B cell (primary cell): ENCODE data around the gene DAPK3. TPM values are rescaled to one million over a fixed set of nuclear protein-coding genes. Genes with fewer than 3 reads are reported as not detected.

Source experiments
- ATAC-seq: fragments of 200-7000 bp; cut with Tn5 transposase; one replicate; pipeline ENCODE4 v1.10.0; 2021; ENCODE audit warnings: low read depth, mild to moderate bottlenecking, moderate number of reproducible peaks, moderate library complexity
- CTCF ChIA-PET: fragments of 350-600 bp; sonication (Branson Sonifier 250); formaldehyde crosslinking; loops from one replicate; lab custom pipeline; 2021; ENCODE audit warnings: antibody characterized with exemption, inconsistent platforms; lab: Charles Lee
- POLR2A ChIA-PET: fragments of 350-600 bp; sonication (Branson Sonifier 250); formaldehyde crosslinking; loops from one replicate; lab custom pipeline; 2021; ENCODE audit warnings: antibody characterized with exemption; lab: Charles Lee
- DNase-seq: peaks from one replicate; pipeline ENCODE4 v3.0.0; 2013
- H2AFZ ChIP-seq: 2 replicates; pipeline ENCODE4 v1.6.1; 2012; ENCODE audit warnings: mild to moderate bottlenecking, low read depth, low read length; ENCODE audit not compliant: insufficient read depth, poor library complexity, severe bottlenecking
- H3K27ac ChIP-seq, 2 donors: 1 replicate in 1 of 2; 2 replicates in 1 of 2; pipeline ENCODE4 v1.5.1; 2012 to 2013; ENCODE audit warnings: low read length in 2 of 2, mild to moderate bottlenecking in 2 of 2, moderate library complexity in 1 of 2
- H3K27me3 ChIP-seq, 4 experiments: fragments of 200-600 bp in 1 of 4; sonication (generic) in 1 of 4; replicated peaks in 1 of 4; 1 replicate in 2 of 4; 2 replicates in 2 of 4; pipeline versions ENCODE4 v1.6.1 to v1.7.0; 2013 to 2016; ENCODE audit warnings: low read length in 3 of 4, mild to moderate bottlenecking in 2 of 4, mixed read lengths in 1 of 4, moderate library complexity in 1 of 4; ENCODE audit not compliant: insufficient read depth in 4 of 4, control insufficient read depth in 3 of 4; ENCODE audit errors: control extremely low read depth in 1 of 4
- H3K36me3 ChIP-seq, 2 experiments: replicated peaks in 1 of 2; 1 replicate in 1 of 2; 2 replicates in 1 of 2; pipeline versions ENCODE4 v1.6.1 to v1.7.1; 2013; ENCODE audit warnings: low read length in 1 of 2; ENCODE audit not compliant: insufficient read depth in 2 of 2, control insufficient read depth in 1 of 2; ENCODE audit errors: control extremely low read depth in 1 of 2, extremely low read depth in 1 of 2
- H3K4me1 ChIP-seq, 2 donors: fragments of 200-600 bp in 1 of 2; sonication (generic) in 1 of 2; 1 replicate in 1 of 2; 2 replicates in 1 of 2; pipeline versions ENCODE4 v1.5.1 to v1.6.1; 2013 to 2017; ENCODE audit warnings: low read length in 2 of 2; ENCODE audit not compliant: control insufficient read depth in 2 of 2, insufficient read depth in 2 of 2
- H3K4me2 ChIP-seq: replicated peaks from 2 replicates; pipeline ENCODE3; 2012; ENCODE audit warnings: mild to moderate bottlenecking, low read depth, low read length; ENCODE audit not compliant: poor library complexity, severe bottlenecking
- H3K4me3 ChIP-seq, 5 experiments: fragments of 200-600 bp in 1 of 5; sonication (generic) in 1 of 5; 1 replicate in 3 of 5; 2 replicates in 2 of 5; pipeline versions ENCODE4 v1.5.1 to v1.7.0; 2011 to 2016; ENCODE audit warnings: low read length in 4 of 5, mild to moderate bottlenecking in 4 of 5, low read depth in 2 of 5, control low read depth in 1 of 5, moderate library complexity in 1 of 5; ENCODE audit not compliant: insufficient read depth in 1 of 5; ENCODE audit errors: control extremely low read depth in 1 of 5, extremely low read depth in 1 of 5
- H3K79me2 ChIP-seq: fragments of 200-600 bp; sonication (generic); one replicate; pipeline ENCODE4 v1.6.0; 2016; ENCODE audit warnings: low read length; ENCODE audit not compliant: control insufficient read depth, insufficient read depth
- H3K9ac ChIP-seq: fragments of 200-600 bp; sonication (generic); 2 replicates; pipeline ENCODE4 v1.6.1; 2017; ENCODE audit warnings: mild to moderate bottlenecking, low read length, moderate library complexity
- H3K9me3 ChIP-seq, 3 donors: one replicate each; pipeline versions ENCODE4 v1.6.1 to v1.7.1; 2013; ENCODE audit warnings: low read length in 2 of 3; ENCODE audit not compliant: control insufficient read depth in 2 of 3, insufficient read depth in 1 of 3; ENCODE audit errors: control extremely low read depth in 1 of 3
- H4K20me1 ChIP-seq: 2 replicates; pipeline ENCODE4 v1.6.0; 2012; ENCODE audit warnings: mild to moderate bottlenecking, low read length; ENCODE audit not compliant: insufficient read depth, control insufficient read depth, poor library complexity, severe bottlenecking
- H3K27ac Mint-ChIP-seq: one replicate; pipeline ENCODE4 v1.8.0; 2021; ENCODE audit warnings: mixed read lengths
- H3K27me3 Mint-ChIP-seq: one replicate; pipeline ENCODE4 v1.8.0; 2021; ENCODE audit warnings: mixed read lengths
- H3K4me1 Mint-ChIP-seq: one replicate; pipeline ENCODE4 v1.8.0; 2021; ENCODE audit warnings: mixed read lengths
- H3K4me3 Mint-ChIP-seq: one replicate; pipeline ENCODE4 v1.8.0; 2021; ENCODE audit warnings: mixed read lengths
- H3K9me3 Mint-ChIP-seq: one replicate; pipeline ENCODE4 v1.8.0; 2022; ENCODE audit warnings: mixed read lengths; ENCODE audit not compliant: insufficient read depth
- CTCF ChIP-seq: fragments of 200-600 bp; IDR thresholded peaks from one replicate; pipeline ENCODE4 v1.8.0; 2022; ENCODE audit warnings: antibody characterized with exemption, mild to moderate bottlenecking
- EZH2 ChIP-seq: IDR thresholded peaks from 2 replicates; pipeline ENCODE4 v1.6.1; 2012; ENCODE audit warnings: borderline replicate concordance, low read depth, mild to moderate bottlenecking, moderate library complexity, low read length; ENCODE audit not compliant: insufficient read depth, poor library complexity, severe bottlenecking
- WGBS: methylation state at CpG from one replicate; pipeline ENCODE4 v1.1.5; 2013; ENCODE audit warnings: missing lambda C conversion rate; ENCODE audit not compliant: insufficient coverage; 5-methylcytosine and 5-hydroxymethylcytosine counted together
- intact Hi-C: fragments of 100-400 bp; cut with micrococcal nuclease; formaldehyde crosslinking; loops from one replicate; pipeline ENCODE4 v1.10.0; 2022
- polyA plus RNA-seq: library from polyadenylated mRNA; depleted of rRNA; stranded (reverse); fragments of >200 nt; gene quantifications from 2 replicates; pipeline ENCODE4 v1.2.3, GENCODE V29; 2012
- total RNA-seq, 2 donors: library from RNA; stranded (reverse); fragments of 120-200 nt in 1 of 2; gene quantifications; 1 replicate in 1 of 2; 2 replicates in 1 of 2; pipeline versions ENCODE4 v1.2.3 to v1.2.4, GENCODE V29; 2013 to 2022

DAPK3 gene
- total and polyA plus RNA-seq, 2 donors (not counting 1 experiment from before 2014, with no cell fraction given): 32.6 to 47.4 TPM

GRCh38 chr19:3932931-3933810 is 37.7 kb downstream of the DAPK3 start, which contains the start of gene NMRK2:
Gene NMRK2, plus strand, starts transcription at chr19:3933069. Its CDS starts 603 bp downstream, at chr19:3933672.
- H3K4me1 Mint-ChIP-seq: no peaks in the 10 kb centered on the region
- Histone ChIP-seq H3K27me3 (peaks cover 0 to 13% (median 6%) of the 10 kb centered on the region in 4 experiments), H3K9ac (no peak within 1 kb of the TSS), H4K20me1 (no peaks in the 10 kb centered on the region), H3K79me2 (no peaks in the 10 kb centered on the region), H3K36me3 (no peaks in the 10 kb centered on the region), H2AFZ (no peak within 1 kb of the TSS), H3K4me2 (no peak within 1 kb of the TSS), H3K4me3 (no peak within 1 kb of the TSS), H3K4me1 (no peaks in the 10 kb centered on the region), H3K27ac (no peak within 1 kb of the TSS), H3K9me3 (no peaks in the 10 kb centered on the region)
- ChIA-PET POLR2A (no interaction called here), CTCF (no interaction called here)
- no peak for TF ChIP-seq CTCF
- no peak for TF ChIP-seq EZH2
- peaks cover 8% of the 10 kb centered on the region for H3K27me3 Mint-ChIP-seq
- no peak for DNase-seq
- H3K27ac Mint-ChIP-seq: no peak within 1 kb of the TSS
- 7% methylated on average over 47 of the region's 51 CpGs for WGBS
- no peak for ATAC-seq
- H3K4me3 Mint-ChIP-seq: no peak within 1 kb of the TSS
- H3K9me3 Mint-ChIP-seq: no peaks in the 10 kb centered on the region
- intact Hi-C loops: no loop called here

- H3K4me3 ChIP-seq: no peak overlapping the region
- H3K4me1 Mint-ChIP-seq: no peaks in the 10 kb centered on the region
- peaks cover 0 to 13% (median 5%) of the 10 kb centered on the region in 4 experiments for H3K27me3 ChIP-seq
- H3K4me3 Mint-ChIP-seq: no peak overlapping the region
- CTCF ChIA-PET: no interaction called here
- H3K9me3 Mint-ChIP-seq: no peaks in the 10 kb centered on the region
- H2AFZ ChIP-seq: no peak overlapping the region
- H3K4me1 ChIP-seq: no peaks in the 10 kb centered on the region
- 64% methylated on average over 8 of the region's 8 CpGs for WGBS
- H3K27me3 Mint-ChIP-seq: peaks cover 8% of the 10 kb centered on the region
- no peaks in the 10 kb centered on the region for H3K79me2 ChIP-seq
- no peak overlapping the region for H3K27ac ChIP-seq
- POLR2A ChIA-PET: no interaction called here
- DNase-seq (no peak), ATAC-seq (no peak)
- no peaks in the 10 kb centered on the region for H3K36me3 ChIP-seq
- no peak overlapping the region for H3K27ac Mint-ChIP-seq
- intact Hi-C loops: no loop called here
- no peak overlapping the region for H3K9ac ChIP-seq
- H4K20me1 ChIP-seq: no peaks in the 10 kb centered on the region
- no peak overlapping the region for H3K4me2 ChIP-seq
- no peak for TF ChIP-seq EZH2
- TF ChIP-seq CTCF: no peak
- no peaks in the 10 kb centered on the region for H3K9me3 ChIP-seq
These were observed 39.9 kb downstream of the DAPK3 start for GRCh38 chr19:3931041-3931440.
